ENCODE measurements around the gene IL9R. TPM values are rescaled to one million over a fixed set of nuclear protein-coding genes. Genes with fewer than 3 reads are reported as not detected.

The IL9R gene
- total RNA-seq, 2 donors from 2014 or later = 0.31 to 0.62 TPM

GRCh38 chrX:156003486-156004185 lies 6.1 kb downstream of the IL9R start:
- Mint-ChIP-seq H3K36me3 (ENCODE audit: low read depth) (no peaks in the 10 kb centered on the region), H3K4me1 (no peaks in the 10 kb centered on the region), H3K27ac (no peak overlapping the region), H3K9me3 (peaks cover 61% of the 10 kb centered on the region), H3K4me3 (no peak overlapping the region), H3K27me3 (ENCODE audit: insufficient read depth) (no peaks in the 10 kb centered on the region)
- Histone ChIP-seq H3K27ac (ENCODE audit: low read depth, low read length) (no peak overlapping the region), H3K36me3 (ENCODE audit: control insufficient read depth, insufficient read depth, low read length) (no peaks in the 10 kb centered on the region), H3K4me1 (ENCODE audit: control insufficient read depth, insufficient read depth, low read length) (no peaks in the 10 kb centered on the region), H3K9me3 (ENCODE audit: control insufficient read depth, low read length) (peaks cover 30% of the 10 kb centered on the region), H3K4me3 (ENCODE audit: low read length) (no peak overlapping the region), H3K9ac (ENCODE audit: extremely low read depth, low read length, poor library complexity, severe bottlenecking) (no peak overlapping the region), H3K27me3 (ENCODE audit: control insufficient read depth, insufficient read depth, low read length, poor library complexity, severe bottlenecking) (no peaks in the 10 kb centered on the region)
- DNase-seq = no peak
- TF ChIP-seq CTCF (conservative IDR thresholded peaks at IDR 0.05) = no peak
- 86 to 90% methylated on average over 11 to 14 of the region's 14 CpGs for WGBS, 2 experiments (ENCODE audit: insufficient coverage in 1 of 2, insufficient read length in 1 of 2)

GRCh38 chrX:156004256-156004655 lies 6.8 kb downstream of the IL9R start:
- DNase-seq = no peak
- Mint-ChIP-seq H3K36me3 (ENCODE audit: low read depth) (no peaks in the 10 kb centered on the region), H3K27me3 (ENCODE audit: insufficient read depth) (no peaks in the 10 kb centered on the region), H3K9me3 (peaks cover 58% of the 10 kb centered on the region), H3K4me3 (no peak overlapping the region), H3K4me1 (no peaks in the 10 kb centered on the region), H3K27ac (no peak overlapping the region)
- Histone ChIP-seq H3K27ac (ENCODE audit: low read depth, low read length) (no peak overlapping the region), H3K9ac (ENCODE audit: extremely low read depth, low read length, poor library complexity, severe bottlenecking) (no peak overlapping the region), H3K9me3 (ENCODE audit: control insufficient read depth, low read length) (peaks cover 35% of the 10 kb centered on the region), H3K4me1 (ENCODE audit: control insufficient read depth, insufficient read depth, low read length) (no peaks in the 10 kb centered on the region), H3K4me3 (ENCODE audit: low read length) (no peak overlapping the region), H3K36me3 (ENCODE audit: control insufficient read depth, insufficient read depth, low read length) (no peaks in the 10 kb centered on the region), H3K27me3 (ENCODE audit: control insufficient read depth, insufficient read depth, low read length, poor library complexity, severe bottlenecking) (no peaks in the 10 kb centered on the region)
- WGBS, 2 experiments (ENCODE audit: insufficient coverage in 1 of 2, insufficient read length in 1 of 2) = 60 to 69% methylated on average over 2 of the region's 2 CpGs
- TF ChIP-seq CTCF (conservative IDR thresholded peaks at IDR 0.05) = no peak

- no peak for DNase-seq
- no peak for TF ChIP-seq CTCF (conservative IDR thresholded peaks at IDR 0.05)
- no peak overlapping the region for H3K27ac Mint-ChIP-seq
- no peaks in the 10 kb centered on the region for H3K27me3 Mint-ChIP-seq (ENCODE audit: insufficient read depth)
- no peaks in the 10 kb centered on the region for H3K36me3 Mint-ChIP-seq (ENCODE audit: low read depth)
- Histone ChIP-seq H3K4me3 (ENCODE audit: low read length) (no peak overlapping the region), H3K9me3 (ENCODE audit: control insufficient read depth, low read length) (peaks cover 30% of the 10 kb centered on the region), H3K4me1 (ENCODE audit: control insufficient read depth, insufficient read depth, low read length) (no peaks in the 10 kb centered on the region), H3K9ac (ENCODE audit: extremely low read depth, low read length, poor library complexity, severe bottlenecking) (no peak overlapping the region), H3K36me3 (ENCODE audit: control insufficient read depth, insufficient read depth, low read length) (no peaks in the 10 kb centered on the region), H3K27ac (ENCODE audit: low read depth, low read length) (no peak overlapping the region), H3K27me3 (ENCODE audit: control insufficient read depth, insufficient read depth, low read length, poor library complexity, severe bottlenecking) (no peaks in the 10 kb centered on the region)
- H3K9me3 Mint-ChIP-seq = peaks cover 53% of the 10 kb centered on the region
- H3K4me3 Mint-ChIP-seq = no peak overlapping the region
- H3K4me1 Mint-ChIP-seq = no peaks in the 10 kb centered on the region
- WGBS, 2 experiments (ENCODE audit: insufficient coverage in 1 of 2, insufficient read length in 1 of 2) = 90 to 91% methylated on average over 2 to 3 of the region's 3 CpGs
Measured at GRCh38 chrX:156004740-156005139, 7.2 kb downstream of the IL9R start.

All from endodermal cell (in vitro differentiated cells).